GM20431 (cell line): ENCODE data around the gene IPO11.

ENCODE experiments used
- in situ Hi-C: fragments of 300-500 bp; cut with MseI, MboI; formaldehyde crosslinking; loops from one replicate; pipeline ENCODE4 v1.15.0; 2020; ENCODE audit warnings: low sequenced_read_pairs; ENCODE audit not compliant: unreplicated experiment

IPO11 gene

GRCh38 chr5:62432621-62433064 lies 20.1 kb downstream of the IPO11 start:
- in situ Hi-C loops = no loop called here

- in situ Hi-C loops = no loop called here
Observed at GRCh38 chr5:62448528-62448927, 36.0 kb downstream of the IPO11 start.

GRCh38 chr5:62450259-62450658 lies 37.7 kb downstream of the IPO11 start:
- in situ Hi-C loops = loop anchor here (10.0 kb wide), 1 partner anchor 325 kb away; no protein-coding TSS in a partner anchor

GRCh38 chr5:62457071-62457470 lies 44.5 kb downstream of the IPO11 start:
- in situ Hi-C loops = loop anchor here (10.0 kb wide), 1 partner anchor 318 kb away; no protein-coding TSS in a partner anchor

GRCh38 chr5:62460578-62460983 lies 48.0 kb downstream of the IPO11 start:
- in situ Hi-C loops = no loop called here

- in situ Hi-C loops = no loop called here
Observed at GRCh38 chr5:62461561-62461960, 49.0 kb downstream of the IPO11 start.

- in situ Hi-C loops = no loop called here
Observed at GRCh38 chr5:62465985-62466925, 53.7 kb downstream of the IPO11 start.

GRCh38 chr5:62473209-62473608 lies 60.6 kb downstream of the IPO11 start:
- in situ Hi-C loops = no loop called here

- in situ Hi-C loops = no loop called here
Observed at GRCh38 chr5:62475072-62475471, 62.5 kb downstream of the IPO11 start.

GRCh38 chr5:62477801-62478200 lies 65.2 kb downstream of the IPO11 start:
- in situ Hi-C loops = no loop called here

GRCh38 chr5:62483556-62483955 lies 71.0 kb downstream of the IPO11 start:
- in situ Hi-C loops = no loop called here

- in situ Hi-C loops = no loop called here
Observed at GRCh38 chr5:62486672-62487071, 74.1 kb downstream of the IPO11 start.

- in situ Hi-C loops = no loop called here
Observed at GRCh38 chr5:62488531-62488930, 76.0 kb downstream of the IPO11 start.

GRCh38 chr5:62489471-62489870 lies 76.9 kb downstream of the IPO11 start:
- in situ Hi-C loops = no loop called here

GRCh38 chr5:62494772-62495171 lies 82.2 kb downstream of the IPO11 start:
- in situ Hi-C loops = no loop called here

- in situ Hi-C loops = no loop called here
Observed at GRCh38 chr5:62496876-62497275, 84.3 kb downstream of the IPO11 start.

- in situ Hi-C loops = no loop called here
Observed at GRCh38 chr5:62498961-62499360, 86.4 kb downstream of the IPO11 start.

GRCh38 chr5:62499756-62500155 lies 87.2 kb downstream of the IPO11 start:
- in situ Hi-C loops = no loop called here

GRCh38 chr5:62502456-62503101 lies 90.0 kb downstream of the IPO11 start:
- in situ Hi-C loops = no loop called here

- in situ Hi-C loops = no loop called here
Observed at GRCh38 chr5:62504129-62504528, 91.6 kb downstream of the IPO11 start.
